ENCODE results near the gene LILRB3.

DNA sequence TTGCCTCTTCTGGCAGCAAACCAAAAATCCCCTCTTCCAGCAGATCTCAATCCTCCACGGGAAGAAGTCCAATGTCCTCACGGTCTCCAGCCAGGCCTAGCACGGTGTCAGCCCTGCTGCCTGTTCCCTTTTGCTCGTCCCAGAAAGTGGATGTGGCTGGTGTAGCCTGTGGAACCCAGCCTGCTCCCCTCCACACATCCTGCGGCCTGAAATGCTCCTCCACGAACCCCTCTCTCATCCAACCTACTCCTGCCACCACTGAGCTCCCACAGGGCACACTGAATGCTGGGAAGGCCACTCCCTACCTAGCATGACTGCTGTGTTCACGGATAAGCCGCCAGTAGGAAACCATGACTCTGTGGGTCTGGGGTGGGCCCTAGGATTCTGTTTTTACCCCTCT, 36.5 kb downstream of the LILRB3 start:
- TF ChIP-seq, protein P1, sequence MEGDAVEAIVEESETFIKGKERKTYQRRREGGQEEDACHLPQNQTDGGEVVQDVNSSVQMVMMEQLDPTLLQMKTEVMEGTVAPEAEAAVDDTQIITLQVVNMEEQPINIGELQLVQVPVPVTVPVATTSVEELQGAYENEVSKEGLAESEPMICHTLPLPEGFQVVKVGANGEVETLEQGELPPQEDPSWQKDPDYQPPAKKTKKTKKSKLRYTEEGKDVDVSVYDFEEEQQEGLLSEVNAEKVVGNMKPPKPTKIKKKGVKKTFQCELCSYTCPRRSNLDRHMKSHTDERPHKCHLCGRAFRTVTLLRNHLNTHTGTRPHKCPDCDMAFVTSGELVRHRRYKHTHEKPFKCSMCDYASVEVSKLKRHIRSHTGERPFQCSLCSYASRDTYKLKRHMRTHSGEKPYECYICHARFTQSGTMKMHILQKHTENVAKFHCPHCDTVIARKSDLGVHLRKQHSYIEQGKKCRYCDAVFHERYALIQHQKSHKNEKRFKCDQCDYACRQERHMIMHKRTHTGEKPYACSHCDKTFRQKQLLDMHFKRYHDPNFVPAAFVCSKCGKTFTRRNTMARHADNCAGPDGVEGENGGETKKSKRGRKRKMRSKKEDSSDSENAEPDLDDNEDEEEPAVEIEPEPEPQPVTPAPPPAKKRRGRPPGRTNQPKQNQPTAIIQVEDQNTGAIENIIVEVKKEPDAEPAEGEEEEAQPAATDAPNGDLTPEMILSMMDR (IDR thresholded peaks at IDR 0.05; ENCODE audit: low read length) = no peak
- TF ChIP-seq EZH2 (IDR thresholded peaks at IDR 0.05; ENCODE audit: borderline replicate concordance, low read length) = no peak
